ENCODE results near the gene PIH1D2.

DNA sequence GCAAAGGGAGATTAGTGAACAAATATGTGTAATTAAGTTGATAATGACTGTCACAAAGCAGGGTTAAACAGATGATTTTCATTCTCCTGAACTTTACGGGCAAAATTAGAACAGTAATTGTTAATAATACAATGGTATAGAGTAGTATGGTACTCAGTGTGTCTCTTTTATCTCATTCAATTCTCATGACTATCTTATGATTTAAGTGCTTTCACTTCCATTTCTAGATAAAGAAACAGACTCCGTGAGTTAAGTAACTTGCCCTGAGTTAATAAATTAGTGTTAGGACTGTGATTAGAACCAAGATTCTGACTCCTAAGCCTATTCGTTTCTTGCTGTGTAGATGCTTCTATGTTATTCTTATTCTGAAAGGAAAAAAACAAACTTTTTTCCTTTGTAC lies 22.0 kb downstream of the PIH1D2 start:
- no peak for TF ChIP-seq TAF1 (IDR thresholded peaks at IDR 0.05; ENCODE audit: low read depth, low read length)
- TF ChIP-seq POLR2A (IDR thresholded peaks at IDR 0.05; ENCODE audit: low read depth, low read length), result no peak
- no peak for TF ChIP-seq POLR2AphosphoS5 (IDR thresholded peaks at IDR 0.05; ENCODE audit: low read depth, low read length)
- TF ChIP-seq SPI1 (IDR thresholded peaks at IDR 0.05; ENCODE audit: low read depth, low read length), result no peak
- no peak for TF ChIP-seq PAX5 (IDR thresholded peaks at IDR 0.05; ENCODE audit: insufficient read depth, low read length, severe bottlenecking)

All from GM12891 (cell line).